ENCODE data around the gene ARAP3. TPM values are rescaled to one million over a fixed set of nuclear protein-coding genes. Genes with fewer than 3 reads are reported as not detected.

ARAP3 gene
- total RNA-seq, 1 experiment from 2014 or later = 2.5 TPM

DNA sequence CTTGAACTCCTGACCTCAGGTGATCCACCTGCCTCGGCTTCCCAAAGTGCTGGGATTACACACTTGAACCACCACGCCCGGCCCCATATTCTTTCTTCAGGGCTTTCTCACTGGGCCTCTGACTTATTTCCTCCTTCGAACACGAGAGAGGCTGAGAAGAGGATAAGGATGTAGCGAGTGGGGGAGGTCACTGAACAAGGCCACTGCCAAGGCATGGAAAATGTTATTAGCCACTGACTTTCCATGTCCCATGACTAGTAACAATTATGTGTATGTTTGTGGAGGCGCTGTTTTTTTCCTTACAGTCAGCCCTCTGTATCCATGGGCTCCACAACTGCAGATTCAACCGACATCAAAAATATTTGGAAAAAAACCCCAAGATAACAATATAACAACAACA, 18.5 kb downstream of the ARAP3 start:
- in situ Hi-C loops (cut with HindIII; ENCODE audit: low pct_unique_long_range_greater_than_20kb, low sequenced_read_pairs) = no loop called here
- ATAC-seq = no peak
- DNase-seq (ENCODE audit: low read depth, low spot score) = no peak
- H3K9me3 ChIP-seq (ENCODE audit: control insufficient read depth, insufficient read depth, low read depth, low read length) = no peaks in the 10 kb centered on the region
- H3K4me3 ChIP-seq (ENCODE audit: low read depth in 2 of 2, low read length in 2 of 2) = no peak overlapping the region
- H3K27ac ChIP-seq (ENCODE audit: low read length) = no peak overlapping the region
- ChIA-PET POLR2A (no interaction called here), CTCF (interaction anchor here (0.6 to 1.2 kb wide), 2 partner anchors 27 to 297 kb away, joined by 5 to 6 read pairs; partner anchors contain the start of genes HDAC3 and RELL2)
- H3K27me3 ChIP-seq (ENCODE audit: control insufficient read depth, insufficient read depth, low read length) = no peaks in the 10 kb centered on the region
- TF ChIP-seq, protein P1, sequence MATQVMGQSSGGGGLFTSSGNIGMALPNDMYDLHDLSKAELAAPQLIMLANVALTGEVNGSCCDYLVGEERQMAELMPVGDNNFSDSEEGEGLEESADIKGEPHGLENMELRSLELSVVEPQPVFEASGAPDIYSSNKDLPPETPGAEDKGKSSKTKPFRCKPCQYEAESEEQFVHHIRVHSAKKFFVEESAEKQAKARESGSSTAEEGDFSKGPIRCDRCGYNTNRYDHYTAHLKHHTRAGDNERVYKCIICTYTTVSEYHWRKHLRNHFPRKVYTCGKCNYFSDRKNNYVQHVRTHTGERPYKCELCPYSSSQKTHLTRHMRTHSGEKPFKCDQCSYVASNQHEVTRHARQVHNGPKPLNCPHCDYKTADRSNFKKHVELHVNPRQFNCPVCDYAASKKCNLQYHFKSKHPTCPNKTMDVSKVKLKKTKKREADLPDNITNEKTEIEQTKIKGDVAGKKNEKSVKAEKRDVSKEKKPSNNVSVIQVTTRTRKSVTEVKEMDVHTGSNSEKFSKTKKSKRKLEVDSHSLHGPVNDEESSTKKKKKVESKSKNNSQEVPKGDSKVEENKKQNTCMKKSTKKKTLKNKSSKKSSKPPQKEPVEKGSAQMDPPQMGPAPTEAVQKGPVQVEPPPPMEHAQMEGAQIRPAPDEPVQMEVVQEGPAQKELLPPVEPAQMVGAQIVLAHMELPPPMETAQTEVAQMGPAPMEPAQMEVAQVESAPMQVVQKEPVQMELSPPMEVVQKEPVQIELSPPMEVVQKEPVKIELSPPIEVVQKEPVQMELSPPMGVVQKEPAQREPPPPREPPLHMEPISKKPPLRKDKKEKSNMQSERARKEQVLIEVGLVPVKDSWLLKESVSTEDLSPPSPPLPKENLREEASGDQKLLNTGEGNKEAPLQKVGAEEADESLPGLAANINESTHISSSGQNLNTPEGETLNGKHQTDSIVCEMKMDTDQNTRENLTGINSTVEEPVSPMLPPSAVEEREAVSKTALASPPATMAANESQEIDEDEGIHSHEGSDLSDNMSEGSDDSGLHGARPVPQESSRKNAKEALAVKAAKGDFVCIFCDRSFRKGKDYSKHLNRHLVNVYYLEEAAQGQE (IDR thresholded peaks at IDR 0.05; ENCODE audit: insufficient read depth in 1 of 2, low read depth in 2 of 2, low read length in 1 of 2) = no peak
- TF ChIP-seq, protein P2, sequence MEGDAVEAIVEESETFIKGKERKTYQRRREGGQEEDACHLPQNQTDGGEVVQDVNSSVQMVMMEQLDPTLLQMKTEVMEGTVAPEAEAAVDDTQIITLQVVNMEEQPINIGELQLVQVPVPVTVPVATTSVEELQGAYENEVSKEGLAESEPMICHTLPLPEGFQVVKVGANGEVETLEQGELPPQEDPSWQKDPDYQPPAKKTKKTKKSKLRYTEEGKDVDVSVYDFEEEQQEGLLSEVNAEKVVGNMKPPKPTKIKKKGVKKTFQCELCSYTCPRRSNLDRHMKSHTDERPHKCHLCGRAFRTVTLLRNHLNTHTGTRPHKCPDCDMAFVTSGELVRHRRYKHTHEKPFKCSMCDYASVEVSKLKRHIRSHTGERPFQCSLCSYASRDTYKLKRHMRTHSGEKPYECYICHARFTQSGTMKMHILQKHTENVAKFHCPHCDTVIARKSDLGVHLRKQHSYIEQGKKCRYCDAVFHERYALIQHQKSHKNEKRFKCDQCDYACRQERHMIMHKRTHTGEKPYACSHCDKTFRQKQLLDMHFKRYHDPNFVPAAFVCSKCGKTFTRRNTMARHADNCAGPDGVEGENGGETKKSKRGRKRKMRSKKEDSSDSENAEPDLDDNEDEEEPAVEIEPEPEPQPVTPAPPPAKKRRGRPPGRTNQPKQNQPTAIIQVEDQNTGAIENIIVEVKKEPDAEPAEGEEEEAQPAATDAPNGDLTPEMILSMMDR (IDR thresholded peaks at IDR 0.05) = no peak
- TF ChIP-seq SIN3A (IDR thresholded peaks at IDR 0.05; ENCODE audit: borderline replicate concordance, insufficient read depth, low read depth, low read length) (no peak), TCF7L2 (IDR thresholded peaks at IDR 0.05; ENCODE audit: low read depth, low read length) (no peak), POLR2AphosphoS5 (IDR thresholded peaks at IDR 0.05; ENCODE audit: low read depth, low read length) (no peak)
- 0 out of 2 replicates have a peak, but pooled peaks cover 3% of the 10 kb centered on the region for H3K4me1 ChIP-seq (ENCODE audit: control insufficient read depth, insufficient read depth, low read length)
- BruUV-seq (replicated peaks) = no TSS peak
- no peaks in the 10 kb centered on the region for H3K36me3 ChIP-seq (ENCODE audit: control insufficient read depth, insufficient read depth, low read length)
- intact Hi-C loops (cut with micrococcal nuclease; ENCODE audit: unreplicated experiment) = loop anchor here (10.0 kb wide), 1 partner anchor 301 kb away; the partner anchor contains the start of gene RNF14

DNA sequence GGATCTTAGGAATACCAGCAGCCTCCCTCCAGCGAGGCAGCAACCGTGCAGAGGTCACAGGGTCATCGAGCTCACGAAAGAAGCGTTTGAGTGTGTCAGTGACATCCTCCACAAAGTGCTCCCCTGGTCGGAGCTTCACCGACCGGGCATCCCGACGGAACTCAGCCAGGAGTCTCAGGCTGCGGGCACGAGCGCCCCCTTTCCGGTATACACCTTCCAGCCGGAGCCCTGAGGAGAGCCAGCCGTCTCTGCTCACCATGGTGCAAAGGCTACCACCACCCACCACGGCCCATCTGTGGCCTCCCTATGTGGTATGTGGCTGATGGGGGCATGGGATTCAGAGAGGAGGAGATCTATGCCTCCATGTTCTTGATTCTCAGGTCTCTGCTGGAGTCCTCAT, 20.0 kb downstream of the ARAP3 start:
- DNase-seq (ENCODE audit: low read depth, low spot score) (no peak), ATAC-seq (no peak)
- in situ Hi-C loops (cut with HindIII; ENCODE audit: low pct_unique_long_range_greater_than_20kb, low sequenced_read_pairs) = no loop called here
- H3K4me1 ChIP-seq (ENCODE audit: control insufficient read depth, insufficient read depth, low read length) = 0 out of 2 replicates have a peak, but pooled peaks cover 3% of the 10 kb centered on the region
- no peaks in the 10 kb centered on the region for H3K36me3 ChIP-seq (ENCODE audit: control insufficient read depth, insufficient read depth, low read length)
- no peak overlapping the region for H3K27ac ChIP-seq (ENCODE audit: low read length)
- intact Hi-C loops (cut with micrococcal nuclease; ENCODE audit: unreplicated experiment) = loop anchor here (10.0 kb wide), 1 partner anchor 303 kb away; the partner anchor contains the start of gene RNF14
- H3K4me3 ChIP-seq (ENCODE audit: low read depth in 2 of 2, low read length in 2 of 2) = no peak overlapping the region
- CTCF ChIA-PET = no interaction called here
- TF ChIP-seq, protein P1 (IDR thresholded peaks at IDR 0.05; ENCODE audit: insufficient read depth in 1 of 2, low read depth in 2 of 2, low read length in 1 of 2) = no peak
- TF ChIP-seq, protein P2 (IDR thresholded peaks at IDR 0.05) = no peak
- TF ChIP-seq POLR2AphosphoS5 (IDR thresholded peaks at IDR 0.05; ENCODE audit: low read depth, low read length) (no peak), SIN3A (IDR thresholded peaks at IDR 0.05; ENCODE audit: borderline replicate concordance, insufficient read depth, low read depth, low read length) (no peak), TCF7L2 (IDR thresholded peaks at IDR 0.05; ENCODE audit: low read depth, low read length) (no peak)
- no peaks in the 10 kb centered on the region for H3K9me3 ChIP-seq (ENCODE audit: control insufficient read depth, insufficient read depth, low read depth, low read length)
- H3K27me3 ChIP-seq (ENCODE audit: control insufficient read depth, insufficient read depth, low read length) = no peaks in the 10 kb centered on the region
- BruUV-seq (replicated peaks) = no TSS peak
- POLR2A ChIA-PET = no interaction called here
